DMS79 treated with DMSO at 0.1 percent for 48 hours (cell line): ENCODE results near the gene SMOC1.

Source experiments
- DNase-seq: peaks from one replicate; lab custom pipeline; 2025; lab: John Stamatoyannopoulos, UW

Gene SMOC1

GRCh38 chr14:70045310-70045709 is 166.1 kb downstream of the SMOC1 start:
- no peak for DNase-seq

GRCh38 chr14:70045844-70046535 is 166.8 kb downstream of the SMOC1 start:
- DNase-seq: peak; percentile 73

- no peak for DNase-seq
Observed at GRCh38 chr14:70047598-70048312, 168.5 kb downstream of the SMOC1 start.

- no peak for DNase-seq
Observed at GRCh38 chr14:70048313-70048654, 169.1 kb downstream of the SMOC1 start.

GRCh38 chr14:70049605-70050004 is 170.4 kb downstream of the SMOC1 start:
- no peak for DNase-seq

- no peak for DNase-seq
Observed at GRCh38 chr14:70050136-70050535, 170.9 kb downstream of the SMOC1 start.

GRCh38 chr14:70052990-70053389 is 173.8 kb downstream of the SMOC1 start:
- DNase-seq: no peak

GRCh38 chr14:70057519-70058136 is 178.4 kb downstream of the SMOC1 start:
- no peak for DNase-seq

GRCh38 chr14:70059545-70059944 is 180.3 kb downstream of the SMOC1 start:
- DNase-seq: no peak

GRCh38 chr14:70061108-70061507 is 181.9 kb downstream of the SMOC1 start:
- DNase-seq: no peak

- no peak for DNase-seq
Observed at GRCh38 chr14:70064136-70064865, 185.1 kb downstream of the SMOC1 start.

- no peak for DNase-seq
Observed at GRCh38 chr14:70067810-70068209, 188.6 kb downstream of the SMOC1 start.

- no peak for DNase-seq
Observed at GRCh38 chr14:70069186-70069585, 190.0 kb downstream of the SMOC1 start.

- DNase-seq: peak; percentile 35
Observed at GRCh38 chr14:70073924-70074566, 194.8 kb downstream of the SMOC1 start.

- no peak for DNase-seq
Observed at GRCh38 chr14:70077005-70077404, 197.8 kb downstream of the SMOC1 start.

GRCh38 chr14:70077720-70078119 is 198.5 kb downstream of the SMOC1 start:
- no peak for DNase-seq

GRCh38 chr14:70078329-70078728 is 199.1 kb downstream of the SMOC1 start:
- DNase-seq: no peak

- no peak for DNase-seq
Observed at GRCh38 chr14:70080076-70080475, 200.9 kb downstream of the SMOC1 start.
